Spleen (tissue), 11 donors: ENCODE measurements around the gene MGMT. TPM values are rescaled to one million over a fixed set of nuclear protein-coding genes. Genes with fewer than 3 reads are reported as not detected.

ENCODE experiments used
- DNase-seq: peaks from one replicate; pipeline ENCODE4 v3.0.0-alpha.2; 2020
- H3K27ac ChIP-seq, 8 donors: fragments of 200-600 bp; sonication (generic) in 7 of 8; 1 replicate in 4 of 8; 2 replicates in 4 of 8; pipeline versions ENCODE4 v1.5.0 to v1.8.0; 2016 to 2021; ENCODE audit warnings: inconsistent platforms in 4 of 8, mild to moderate bottlenecking in 4 of 8, moderate library complexity in 1 of 8
- H3K27me3 ChIP-seq, 7 donors: fragments of 200-600 bp; sonication (generic) in 6 of 7; replicated peaks in 1 of 7; 1 replicate in 4 of 7; 2 replicates in 3 of 7; pipeline versions ENCODE4 v1.5.0 to v1.8.0; 2016 to 2021; ENCODE audit warnings: inconsistent platforms in 3 of 7, mild to moderate bottlenecking in 1 of 7
- H3K36me3 ChIP-seq, 6 donors: fragments of 200-600 bp; sonication (generic) in 5 of 6; 1 replicate in 4 of 6; 2 replicates in 2 of 6; pipeline versions ENCODE4 v1.5.0 to v1.8.0; 2016 to 2021; ENCODE audit warnings: inconsistent platforms in 2 of 6
- H3K4me1 ChIP-seq, 6 donors: fragments of 200-600 bp; sonication (generic) in 5 of 6; 1 replicate in 3 of 6; 2 replicates in 3 of 6; pipeline versions ENCODE4 v1.5.0 to v1.8.0; 2016 to 2021; ENCODE audit warnings: inconsistent platforms in 3 of 6
- H3K4me3 ChIP-seq, 8 donors: fragments of 200-600 bp; sonication (generic) in 7 of 8; 1 replicate in 4 of 8; 2 replicates in 4 of 8; pipeline versions ENCODE4 v1.5.0 to v1.8.0; 2016 to 2021; ENCODE audit warnings: inconsistent platforms in 4 of 8, mild to moderate bottlenecking in 4 of 8, moderate library complexity in 2 of 8
- H3K9me3 ChIP-seq, 8 donors: fragments of 200-600 bp; sonication (generic) in 7 of 8; 1 replicate in 4 of 8; 2 replicates in 4 of 8; pipeline versions ENCODE4 v1.5.0 to v1.8.0; 2016 to 2021; ENCODE audit warnings: inconsistent platforms in 4 of 8
- POLR2A ChIP-seq, 3 donors: fragments of 450-650 bp; IDR thresholded peaks; one replicate each; pipeline ENCODE4 v1.5.1; 2017; ENCODE audit warnings: antibody characterized with exemption in 3 of 3, mild to moderate bottlenecking in 1 of 3
- POLR2AphosphoS5 ChIP-seq, 3 donors: sonication (generic); formaldehyde crosslinking; IDR thresholded peaks; one replicate each; pipeline ENCODE4 v1.5.1; 2017; ENCODE audit warnings: antibody characterized with exemption in 3 of 3
- WGBS, 5 donors: extraction: QIAGEN DNeasy Blood & Tissue Kit in 3 of 5; methylation state at CpG; one replicate each; pipeline versions ENCODE4 v1.1.5 to v1.1.7; 2013 to 2018; 5-methylcytosine and 5-hydroxymethylcytosine counted together
- intact Hi-C: fragments of 100-400 bp; cut with DNase I; formaldehyde crosslinking; loops from one replicate; pipeline ENCODE4 v1.15.0; 2023; ENCODE audit warnings: low total_unique reads
- polyA plus RNA-seq, 3 donors: library from polyadenylated mRNA; stranded (reverse); fragments of 200-250 nt; gene quantifications; one replicate each; pipeline ENCODE4 v1.2.1, GENCODE V29; 2013
- total RNA-seq, 7 donors: library from RNA; depleted of rRNA in 3 of 7; stranded (reverse); fragments of >200 nt in 3 of 7; fragmentation: NEBNext Ultra II Directional in 4 of 7; extraction: Animal tissue kit (Norgen Biotek cat#: 25700) in 4 of 7; gene quantifications; one replicate each; pipeline versions ENCODE4 v1.1.0 to v1.2.1, GENCODE V29; 2016 to 2021
- TF ChIP-seq, protein P1 (sequence below), 11 experiments: fragments of 200-600 bp in 7 of 11; fragments of 450-650 bp in 4 of 11; sonication (generic) in 4 of 11; IDR thresholded peaks in 8 of 11; conservative IDR thresholded peaks in 3 of 11; 1 replicate in 7 of 11; 2 replicates in 4 of 11; pipeline versions ENCODE4 v1.4.0 to v1.8.0; 2016 to 2021; ENCODE audit warnings: antibody characterized with exemption in 11 of 11, inconsistent platforms in 4 of 11, mild to moderate bottlenecking in 1 of 11
- donor health status: healthy with polysubstance abuse.
- donor health status: DM: no; HTN: no; CAD: no; lungs with moderate emphysema.
- donor health status: DM: no; HTN: no; CAD: no.
- donor health status: Bipolar disorder and iron deficiency.
- donor health status: healthy.
- donor health status: DM: no; HTN: no; CAD: no.
- donor health status: DM: yes; HTN: yes; CAD: no.

Gene MGMT
- total and polyA plus RNA-seq, 10 donors, result 14.3 to 33.4 (median 21.7) TPM

DNA sequence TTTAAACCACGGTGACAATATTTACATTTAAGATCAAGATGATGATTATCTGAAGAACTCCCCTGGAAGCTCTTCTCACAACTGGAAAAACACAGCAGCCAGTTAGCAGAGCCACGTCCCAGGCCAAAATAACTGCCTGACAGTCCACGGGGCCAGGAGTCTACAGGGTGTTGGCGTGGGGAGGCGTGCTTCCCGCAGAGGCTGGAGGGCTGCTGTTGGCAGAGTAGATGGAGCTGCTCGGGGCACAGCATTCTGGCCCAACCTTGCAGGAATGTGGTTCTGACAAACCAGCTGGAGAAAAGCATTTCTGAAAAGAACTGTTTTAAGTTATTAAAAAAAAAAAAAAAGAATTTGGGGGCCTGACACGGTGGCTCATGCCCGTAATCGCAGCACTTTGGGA is 319.2 kb downstream of the MGMT start:
- Histone ChIP-seq H3K27ac (no peak overlapping the region), H3K36me3 (no peaks in the 10 kb centered on the region), H3K4me3 (no peak overlapping the region), H3K9me3 (peaks cover 0 to 62% (median 33%) of the 10 kb centered on the region in 8 donors), H3K27me3 (no peaks in the 10 kb centered on the region), H3K4me1 (no peaks in the 10 kb centered on the region)
- WGBS, 5 donors, result 72 to 83% (median 76%) methylated on average over 10 of the region's 10 CpGs
- DNase-seq, result peak; percentile 48
- TF ChIP-seq POLR2AphosphoS5 (IDR thresholded peaks at IDR 0.05), result no peak
- intact Hi-C loops, result no loop called here

- intact Hi-C loops, result no loop called here
- no peak overlapping the region for H3K4me3 ChIP-seq
- H3K27me3 ChIP-seq, result no peaks in the 10 kb centered on the region
- no peaks in the 10 kb centered on the region for H3K4me1 ChIP-seq
- peaks cover 0 to 75% (median 44%) of the 10 kb centered on the region in 8 donors for H3K9me3 ChIP-seq
- 74 to 98% (median 80%) methylated on average over 5 of the region's 5 CpGs for WGBS, 5 donors
- no peak overlapping the region for H3K27ac ChIP-seq
- TF ChIP-seq, protein P1, sequence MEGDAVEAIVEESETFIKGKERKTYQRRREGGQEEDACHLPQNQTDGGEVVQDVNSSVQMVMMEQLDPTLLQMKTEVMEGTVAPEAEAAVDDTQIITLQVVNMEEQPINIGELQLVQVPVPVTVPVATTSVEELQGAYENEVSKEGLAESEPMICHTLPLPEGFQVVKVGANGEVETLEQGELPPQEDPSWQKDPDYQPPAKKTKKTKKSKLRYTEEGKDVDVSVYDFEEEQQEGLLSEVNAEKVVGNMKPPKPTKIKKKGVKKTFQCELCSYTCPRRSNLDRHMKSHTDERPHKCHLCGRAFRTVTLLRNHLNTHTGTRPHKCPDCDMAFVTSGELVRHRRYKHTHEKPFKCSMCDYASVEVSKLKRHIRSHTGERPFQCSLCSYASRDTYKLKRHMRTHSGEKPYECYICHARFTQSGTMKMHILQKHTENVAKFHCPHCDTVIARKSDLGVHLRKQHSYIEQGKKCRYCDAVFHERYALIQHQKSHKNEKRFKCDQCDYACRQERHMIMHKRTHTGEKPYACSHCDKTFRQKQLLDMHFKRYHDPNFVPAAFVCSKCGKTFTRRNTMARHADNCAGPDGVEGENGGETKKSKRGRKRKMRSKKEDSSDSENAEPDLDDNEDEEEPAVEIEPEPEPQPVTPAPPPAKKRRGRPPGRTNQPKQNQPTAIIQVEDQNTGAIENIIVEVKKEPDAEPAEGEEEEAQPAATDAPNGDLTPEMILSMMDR (IDR thresholded peaks at IDR 0.05 in 8 of 11, conservative IDR thresholded peaks at IDR 0.05 in 3 of 11), result no peak
- TF ChIP-seq POLR2AphosphoS5 (IDR thresholded peaks at IDR 0.05) (no peak), POLR2A (IDR thresholded peaks at IDR 0.05) (no peak)
- no peaks in the 10 kb centered on the region for H3K36me3 ChIP-seq
- DNase-seq, result no peak
These were observed 320.5 kb downstream of the MGMT start for GRCh38 chr10:129787557-129787956.

DNA sequence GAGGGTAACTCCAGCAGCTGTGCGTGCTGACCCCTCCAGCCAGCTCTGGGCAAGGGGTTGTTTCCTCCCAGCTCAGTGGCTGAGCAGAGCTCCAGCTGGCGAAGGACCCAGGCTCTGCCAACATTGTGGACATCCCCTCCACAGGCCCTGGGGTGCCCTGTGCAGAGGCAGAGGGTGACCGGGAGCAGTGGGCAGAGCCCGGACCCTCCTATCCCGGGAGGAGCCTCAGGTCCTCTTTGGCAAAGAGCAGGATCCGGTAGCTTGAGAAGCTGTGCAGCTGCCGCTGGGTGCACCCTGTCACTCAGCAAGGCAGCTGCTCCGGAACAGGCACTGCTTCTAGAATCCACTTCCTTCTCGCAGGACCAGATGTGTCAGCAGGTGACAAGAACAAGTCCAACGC is 321.2 kb downstream of the MGMT start:
- H3K4me1 ChIP-seq, result no peaks in the 10 kb centered on the region
- no peaks in the 10 kb centered on the region for H3K36me3 ChIP-seq
- intact Hi-C loops, result no loop called here
- no peak for TF ChIP-seq POLR2A (IDR thresholded peaks at IDR 0.05)
- no peak for TF ChIP-seq POLR2AphosphoS5 (IDR thresholded peaks at IDR 0.05)
- TF ChIP-seq, protein P1 (IDR thresholded peaks at IDR 0.05 in 8 of 11, conservative IDR thresholded peaks at IDR 0.05 in 3 of 11), result no peak
- no peak overlapping the region for H3K4me3 ChIP-seq
- H3K27me3 ChIP-seq, result no peaks in the 10 kb centered on the region
- H3K27ac ChIP-seq, result no peak overlapping the region
- H3K9me3 ChIP-seq, result peaks cover 0 to 76% (median 47%) of the 10 kb centered on the region in 8 donors
- WGBS, 5 donors, result 75 to 94% (median 88%) methylated on average over 3 to 10 of the region's 10 CpGs
- peak; percentile 64 for DNase-seq

GRCh38 chr10:129790715-129791446 is 323.8 kb downstream of the MGMT start:
- peak; percentile 46 for DNase-seq
- intact Hi-C loops, result no loop called here
- WGBS, 5 donors, result 86 to 95% (median 88%) methylated on average over 17 of the region's 17 CpGs
- Histone ChIP-seq H3K4me3 (no peak overlapping the region), H3K27me3 (no peaks in the 10 kb centered on the region), H3K27ac (no peak overlapping the region), H3K9me3 (peaks cover 0 to 87% (median 49%) of the 10 kb centered on the region in 8 donors), H3K4me1 (no peaks in the 10 kb centered on the region), H3K36me3 (no peaks in the 10 kb centered on the region)
- TF ChIP-seq POLR2A (IDR thresholded peaks at IDR 0.05) (no peak), POLR2AphosphoS5 (IDR thresholded peaks at IDR 0.05) (no peak)
- TF ChIP-seq, protein P1 (IDR thresholded peaks at IDR 0.05 in 8 of 11, conservative IDR thresholded peaks at IDR 0.05 in 3 of 11), result no peak
